Spleen (tissue), 7 donors: ENCODE results near the gene ALKBH5.

Experiments
- CTCF ChIP-seq, 11 experiments: fragments of 200-600 bp in 7 of 11; fragments of 450-650 bp in 4 of 11; sonication (generic) in 4 of 11; IDR thresholded peaks in 8 of 11; conservative IDR thresholded peaks in 3 of 11; 1 replicate in 7 of 11; 2 replicates in 4 of 11; pipeline versions ENCODE4 v1.4.0 to v1.8.0; 2016 to 2021; ENCODE audit warnings: antibody characterized with exemption in 11 of 11, inconsistent platforms in 4 of 11, mild to moderate bottlenecking in 1 of 11
- POLR2A ChIP-seq, 3 donors: fragments of 450-650 bp; IDR thresholded peaks; one replicate each; pipeline ENCODE4 v1.5.1; 2017; ENCODE audit warnings: antibody characterized with exemption in 3 of 3, mild to moderate bottlenecking in 1 of 3
- POLR2AphosphoS5 ChIP-seq, 3 donors: sonication (generic); formaldehyde crosslinking; IDR thresholded peaks; one replicate each; pipeline ENCODE4 v1.5.1; 2017; ENCODE audit warnings: antibody characterized with exemption in 3 of 3
- donor health status: DM: no; HTN: no; CAD: no; lungs with moderate emphysema.
- donor health status: DM: no; HTN: no; CAD: no.
- donor health status: DM: no; HTN: no; CAD: no.

- TF ChIP-seq CTCF (IDR thresholded peaks at IDR 0.05 in 8 of 11, conservative IDR thresholded peaks at IDR 0.05 in 3 of 11) = no peak
- no peak for TF ChIP-seq POLR2AphosphoS5 (IDR thresholded peaks at IDR 0.05)
- TF ChIP-seq POLR2A (IDR thresholded peaks at IDR 0.05) = no peak
Observed at GRCh38 chr17:18139092-18139491, 44.5 kb upstream of the ALKBH5 start.
